ENCODE measurements around the gene CDC6.

Gene CDC6

DNA sequence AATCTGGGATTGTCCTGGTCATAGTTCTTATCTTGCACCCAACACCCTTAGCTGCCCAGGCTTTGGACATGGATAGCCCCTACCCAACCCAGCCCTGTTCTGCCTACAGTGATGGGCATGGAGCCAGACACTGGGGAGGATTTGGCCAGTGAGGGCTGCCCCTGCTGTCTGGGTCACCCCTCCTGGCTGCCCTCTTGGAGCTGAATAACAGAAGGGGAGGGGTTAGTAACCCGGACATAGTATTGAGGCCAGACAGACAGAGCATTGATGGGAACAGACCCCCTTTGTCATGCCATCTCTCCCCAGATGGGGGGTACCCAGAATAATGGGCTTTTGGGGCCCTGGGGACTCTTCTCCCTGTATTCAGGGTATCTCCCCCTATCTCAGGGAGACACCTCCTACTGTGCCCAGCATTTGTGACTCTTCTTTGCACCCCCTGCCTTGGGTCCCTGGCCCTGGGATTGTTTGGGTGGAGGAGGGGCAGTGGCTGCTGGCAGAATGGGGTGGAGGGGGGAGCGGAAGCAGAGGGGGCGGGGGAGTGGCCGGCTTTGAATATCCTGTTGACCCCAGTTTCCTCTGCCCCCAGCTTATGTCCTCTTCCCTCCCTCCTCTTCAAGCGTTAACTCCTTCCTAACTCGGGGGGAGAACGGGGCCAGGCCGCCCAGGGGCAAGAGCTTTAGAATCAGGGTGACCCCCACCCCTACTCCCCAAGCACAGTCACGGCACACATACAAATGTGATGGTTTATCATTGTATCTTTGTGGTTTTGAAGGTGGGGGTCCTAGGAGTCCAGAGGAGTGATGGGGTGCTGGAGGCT, 59.8 kb downstream of the CDC6 start:
- intact Hi-C loops (cut with DNase I) = no loop called here
- DNase-seq = peak in 3 of 10 donors; percentile 31 to 90 (median 62)

DNA sequence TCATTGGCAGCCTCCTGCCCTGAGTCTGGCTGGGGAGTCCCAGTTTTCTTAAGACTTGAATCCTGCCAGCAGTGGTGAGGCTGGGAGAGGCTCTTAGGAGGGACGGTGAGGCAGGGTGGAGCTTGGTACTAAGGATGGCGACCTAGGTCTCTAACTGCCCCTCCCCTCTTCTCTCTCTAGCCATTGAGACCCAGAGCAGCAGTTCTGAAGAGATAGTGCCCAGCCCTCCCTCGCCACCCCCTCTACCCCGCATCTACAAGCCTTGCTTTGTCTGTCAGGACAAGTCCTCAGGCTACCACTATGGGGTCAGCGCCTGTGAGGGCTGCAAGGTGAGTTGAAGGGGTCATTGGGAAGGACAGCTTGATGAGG, 60.4 kb downstream of the CDC6 start:
- DNase-seq = no peak

DNA sequence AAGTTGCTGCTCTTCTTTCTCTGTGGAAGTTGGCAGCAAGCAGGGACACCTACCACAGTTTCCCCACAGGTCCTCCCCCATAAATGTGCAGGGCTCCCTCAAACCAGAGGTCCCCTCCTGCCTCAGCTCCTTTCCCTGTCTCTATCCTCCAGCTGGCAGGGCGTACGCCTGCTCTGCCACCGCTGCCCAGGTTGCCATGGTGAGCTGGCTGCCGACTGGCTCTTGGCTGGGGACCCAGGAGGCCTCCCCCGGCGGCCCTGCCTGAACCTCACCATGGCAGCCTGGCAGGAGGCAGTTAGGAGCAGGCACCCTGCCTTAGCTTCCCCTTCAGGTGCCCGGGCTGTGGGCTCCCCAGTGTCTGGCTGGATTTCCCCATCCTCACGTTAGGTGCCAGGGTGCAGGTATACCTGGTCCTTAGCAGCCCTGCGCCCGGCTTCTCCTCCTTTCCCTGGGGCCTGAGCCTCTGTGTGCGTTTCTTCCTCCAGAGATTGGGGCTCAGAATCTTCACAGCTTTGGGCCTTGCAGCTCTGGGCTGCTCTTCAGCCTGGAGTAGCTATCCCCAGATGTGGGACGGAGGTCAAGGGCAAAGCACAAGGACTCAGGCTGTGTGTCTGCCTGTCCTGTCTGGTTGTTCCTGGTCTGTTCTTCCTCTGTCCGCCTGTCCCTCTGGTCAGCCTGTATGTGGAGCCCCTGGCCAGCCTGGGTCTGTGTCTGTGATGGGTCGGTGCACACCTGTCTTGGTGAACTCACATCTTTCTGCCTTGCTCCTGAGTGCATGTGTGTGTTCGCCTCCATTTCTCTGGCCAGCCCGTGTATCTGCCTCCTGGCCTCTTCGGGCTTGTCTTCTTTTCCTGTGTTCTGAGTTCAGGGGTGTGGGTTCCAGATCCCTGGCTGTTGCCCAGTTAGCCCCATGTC, 61.1 kb downstream of the CDC6 start:
- intact Hi-C loops (cut with DNase I) = no loop called here
- peak; percentile 66 to 97 (median 84) for DNase-seq

More for the DNA sequence above, 60.4 kb downstream of the CDC6 start:
- intact Hi-C loops (cut with DNase I) = no loop called here

DNA sequence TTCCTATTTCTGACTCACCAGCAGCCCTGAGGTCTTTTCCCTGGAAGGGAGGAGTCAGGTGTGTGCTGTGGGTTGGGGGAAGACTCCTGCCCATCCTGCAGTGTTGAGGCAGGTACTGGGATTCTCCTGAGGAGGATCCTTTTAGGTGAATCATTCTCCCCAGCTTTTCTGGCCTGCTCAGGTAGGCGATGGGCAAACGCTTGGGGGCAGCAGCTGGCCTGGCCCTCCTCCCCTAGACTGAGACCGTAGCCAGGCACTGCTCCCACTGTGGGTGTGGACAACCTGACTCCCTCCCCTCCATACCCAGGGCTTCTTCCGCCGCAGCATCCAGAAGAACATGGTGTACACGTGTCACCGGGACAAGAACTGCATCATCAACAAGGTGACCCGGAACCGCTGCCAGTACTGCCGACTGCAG, 61.8 kb downstream of the CDC6 start:
- no peak for DNase-seq
- intact Hi-C loops (cut with DNase I) = no loop called here

DNA sequence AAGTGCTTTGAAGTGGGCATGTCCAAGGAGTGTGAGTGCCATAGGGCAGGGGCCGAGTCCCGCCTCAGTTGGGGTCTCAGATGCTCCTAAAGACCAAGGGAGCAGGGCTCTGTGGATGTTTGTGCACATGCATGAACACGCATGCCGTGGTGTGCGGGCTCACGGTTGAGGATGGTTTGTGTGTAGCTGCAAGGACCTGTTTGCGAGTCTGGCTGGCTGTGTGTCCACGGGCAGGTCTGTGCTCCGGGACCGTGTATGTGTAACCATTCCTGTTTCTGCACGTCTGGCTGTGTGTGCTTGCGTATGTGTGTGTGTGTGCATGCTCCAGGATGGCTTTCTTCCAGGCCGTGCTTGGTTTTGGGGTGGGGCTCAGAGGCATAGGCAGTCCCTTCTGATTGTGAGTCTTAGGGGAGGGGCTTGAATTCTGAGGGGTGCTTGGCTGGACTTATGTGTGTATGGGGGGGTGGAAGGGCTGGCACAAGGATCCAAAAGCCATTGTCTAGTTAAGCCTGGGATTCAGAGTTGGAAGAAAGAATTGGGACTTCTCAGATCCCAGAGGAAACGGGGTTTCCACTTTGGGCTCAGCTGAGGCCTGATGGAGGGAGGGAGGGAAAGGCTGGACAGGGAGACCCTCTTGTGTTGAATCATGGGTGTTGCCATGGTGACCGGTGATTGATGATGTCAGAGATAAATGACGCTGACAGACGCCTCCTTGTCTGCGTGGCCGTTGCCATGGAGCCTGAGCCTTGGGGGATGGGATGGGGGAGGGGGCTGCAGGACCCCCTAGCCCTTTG, 62.4 kb downstream of the CDC6 start:
- intact Hi-C loops (cut with DNase I) = no loop called here
- DNase-seq = no peak

DNA sequence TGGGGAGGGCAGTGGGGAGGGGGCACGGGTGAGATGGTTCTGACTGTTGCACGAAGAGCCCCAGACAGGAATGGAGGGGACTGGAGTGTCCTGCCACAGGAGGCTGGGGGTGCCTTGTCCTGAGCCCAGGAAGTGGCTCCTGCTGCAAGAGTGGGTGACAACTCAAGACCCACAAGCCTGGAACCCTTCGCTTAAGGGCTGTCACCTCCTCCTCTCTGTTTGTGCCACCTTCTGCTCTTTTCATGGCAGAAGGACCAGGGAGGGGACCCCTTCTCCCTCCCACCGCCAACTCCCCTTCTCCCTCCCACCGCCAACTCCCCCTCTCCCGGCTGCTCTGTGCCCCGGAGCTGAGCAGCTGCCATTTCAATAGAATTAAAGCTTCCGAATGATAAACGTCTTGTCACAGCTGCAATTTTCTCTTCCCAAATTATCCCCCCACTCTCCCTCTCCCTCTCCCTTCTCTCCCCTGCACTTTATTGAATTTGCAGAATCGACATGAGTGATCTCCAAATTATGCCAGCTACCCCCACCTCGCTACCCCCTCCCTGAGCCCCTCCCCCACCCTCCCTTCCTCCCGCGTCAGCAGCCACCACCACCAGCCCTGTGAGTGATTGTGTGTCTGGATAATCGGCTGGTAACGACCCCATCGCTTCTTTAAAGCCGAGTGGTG, 63.1 kb downstream of the CDC6 start:
- intact Hi-C loops (cut with DNase I) = no loop called here
- DNase-seq = no peak

DNA sequence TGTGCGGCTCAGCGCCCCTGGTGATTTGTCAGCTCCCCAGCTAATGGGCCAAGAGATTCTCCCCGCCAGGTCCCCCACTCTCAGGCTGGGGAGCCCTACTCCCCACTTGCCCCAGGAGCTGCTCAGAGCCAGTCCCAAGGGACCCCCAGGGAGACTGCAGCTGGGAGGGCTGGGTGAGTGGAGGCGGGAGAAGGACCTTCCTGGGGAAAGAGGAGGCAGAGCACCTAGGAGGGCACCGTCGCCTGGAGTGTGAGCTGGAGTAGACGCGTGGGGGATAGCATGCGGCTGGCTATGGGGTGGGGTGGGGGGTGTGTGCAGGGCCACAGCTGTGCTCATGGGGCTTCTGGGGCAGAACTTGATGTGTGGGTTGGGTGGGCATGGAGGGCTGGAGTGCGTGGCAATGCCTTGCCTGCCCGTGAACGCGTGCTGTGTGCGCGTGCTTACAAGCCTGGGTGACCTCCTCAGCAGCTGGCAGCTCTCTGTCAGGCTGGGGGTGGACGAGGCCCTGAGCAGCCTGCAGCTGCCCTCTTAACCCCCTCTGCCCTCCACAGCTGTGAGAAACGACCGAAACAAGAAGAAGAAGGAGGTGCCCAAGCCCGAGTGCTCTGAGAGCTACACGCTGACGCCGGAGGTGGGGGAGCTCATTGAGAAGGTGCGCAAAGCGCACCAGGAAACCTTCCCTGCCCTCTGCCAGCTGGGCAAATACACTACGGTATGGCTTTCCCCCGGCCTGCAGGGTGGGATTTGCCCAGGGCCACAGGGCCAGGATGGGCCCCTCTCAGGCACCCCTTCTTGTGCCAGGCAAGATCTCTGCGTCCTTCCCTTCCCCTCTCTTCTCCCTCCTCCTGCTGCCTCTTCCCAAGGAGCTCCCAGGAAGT, 63.9 kb downstream of the CDC6 start:
- DNase-seq = peak in 1 of 10 donors; percentile 71
- intact Hi-C loops (cut with DNase I) = no loop called here

DNA sequence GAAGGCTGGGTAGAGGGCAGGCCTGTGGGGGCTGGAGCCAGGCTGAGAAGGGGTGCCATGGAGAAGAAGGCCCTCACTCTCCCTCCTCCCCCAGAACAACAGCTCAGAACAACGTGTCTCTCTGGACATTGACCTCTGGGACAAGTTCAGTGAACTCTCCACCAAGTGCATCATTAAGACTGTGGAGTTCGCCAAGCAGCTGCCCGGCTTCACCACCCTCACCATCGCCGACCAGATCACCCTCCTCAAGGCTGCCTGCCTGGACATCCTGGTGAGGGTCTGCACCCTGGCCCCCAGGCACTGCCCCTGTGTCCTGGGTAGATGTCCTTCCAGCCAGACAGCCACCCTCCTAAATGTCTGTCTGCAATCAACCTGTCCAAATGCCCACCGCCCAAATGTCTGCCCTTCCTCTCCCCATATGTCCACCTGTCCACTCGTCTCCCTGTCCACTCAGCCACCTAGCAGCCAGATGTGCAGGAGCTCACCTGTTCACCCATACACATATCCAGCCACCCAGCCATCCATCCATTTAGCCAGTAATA, 64.6 kb downstream of the CDC6 start:
- intact Hi-C loops (cut with DNase I) = no loop called here
- DNase-seq = peak in 1 of 10 donors; percentile 64

DNA sequence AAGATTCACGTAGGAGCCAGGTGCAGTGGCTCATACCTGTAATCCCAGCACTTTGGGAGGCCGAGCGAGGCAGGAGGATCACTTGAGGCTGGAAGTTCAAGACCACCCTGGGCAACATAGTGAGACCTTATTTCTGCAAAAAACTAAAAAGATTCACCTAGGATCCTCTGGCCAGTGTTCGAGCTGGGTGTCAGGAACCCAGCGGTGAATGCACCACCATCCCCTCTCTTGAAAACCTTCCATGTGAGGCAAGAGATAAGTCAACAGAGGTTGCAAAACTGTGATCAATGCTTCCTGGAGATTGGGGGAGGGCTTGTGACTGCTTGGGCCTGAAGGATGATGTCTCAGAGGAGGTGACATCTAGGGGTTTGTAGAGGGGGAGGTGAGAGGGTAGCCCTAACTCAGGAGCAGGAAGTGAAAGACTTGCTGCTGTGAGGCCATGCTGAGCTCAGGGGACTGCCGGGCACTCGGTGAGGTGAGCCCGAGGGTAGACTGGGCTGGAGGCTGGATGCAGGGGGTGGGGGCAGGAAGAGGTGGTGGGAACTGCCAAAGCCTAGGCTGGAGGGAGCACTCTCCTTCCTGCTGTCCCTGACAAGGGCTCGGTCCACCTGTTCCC, 65.2 kb downstream of the CDC6 start:
- intact Hi-C loops (cut with DNase I) = no loop called here

More for the DNA sequence above, 65.2 kb downstream of the CDC6 start:
- peak in 1 of 10 donors; percentile 23 for DNase-seq
